ENCODE measurements around the gene UPF3A. TPM values are rescaled to one million over a fixed set of nuclear protein-coding genes. Genes with fewer than 3 reads are reported as not detected.

UPF3A gene
- total and polyA plus RNA-seq, 8 donors: 32.3 to 193 (median 154) TPM

GRCh38 chr13:114256547-114256946 lies 24.9 kb upstream of the UPF3A start:
- Histone ChIP-seq H3K4me1 (no peaks in the 10 kb centered on the region), H3K27me3 (no peaks in the 10 kb centered on the region), H3K27ac (no peak overlapping the region), H3K9me3 (no peaks in the 10 kb centered on the region), H3K4me3 (no peak overlapping the region), H3K36me3 (peaks cover 0 to 97% of the 10 kb centered on the region in 2 donors)
- DNase-seq (no peak), ATAC-seq (no peak)
- intact Hi-C loops (cut with DNase I): no loop called here
- TF ChIP-seq CTCF (IDR thresholded peaks at IDR 0.05): no peak

- Histone ChIP-seq H3K4me3 (no peak overlapping the region), H3K27me3 (no peaks in the 10 kb centered on the region), H3K27ac (no peak overlapping the region), H3K9me3 (no peaks in the 10 kb centered on the region), H3K36me3 (peaks cover 0 to 99% of the 10 kb centered on the region in 2 donors), H3K4me1 (no peaks in the 10 kb centered on the region)
- intact Hi-C loops (cut with DNase I): no loop called here
- no peak for DNase-seq
- no peak for TF ChIP-seq CTCF (IDR thresholded peaks at IDR 0.05)
- ATAC-seq: no peak
Observed at GRCh38 chr13:114257014-114257413, 24.4 kb upstream of the UPF3A start.

- H3K4me1 ChIP-seq: no peaks in the 10 kb centered on the region
- DNase-seq (no peak), ATAC-seq (no peak)
- TF ChIP-seq CTCF (IDR thresholded peaks at IDR 0.05): no peak
- H3K27ac ChIP-seq: no peak overlapping the region
- intact Hi-C loops (cut with DNase I): no loop called here
- H3K27me3 ChIP-seq: no peaks in the 10 kb centered on the region
- no peak overlapping the region for H3K4me3 ChIP-seq
- peaks cover 0 to 99% of the 10 kb centered on the region in 2 donors for H3K36me3 ChIP-seq
- no peaks in the 10 kb centered on the region for H3K9me3 ChIP-seq
Observed at GRCh38 chr13:114258589-114258988, 22.8 kb upstream of the UPF3A start.

GRCh38 chr13:114259374-114259773 lies 22.0 kb upstream of the UPF3A start:
- no peaks in the 10 kb centered on the region for H3K9me3 ChIP-seq
- no peaks in the 10 kb centered on the region for H3K27me3 ChIP-seq
- no peak for ATAC-seq
- intact Hi-C loops (cut with DNase I): no loop called here
- no peak for DNase-seq
- no peaks in the 10 kb centered on the region for H3K4me1 ChIP-seq
- TF ChIP-seq CTCF (IDR thresholded peaks at IDR 0.05): no peak
- peaks cover 0 to 100% of the 10 kb centered on the region in 2 donors for H3K36me3 ChIP-seq
- no peak overlapping the region for H3K27ac ChIP-seq
- H3K4me3 ChIP-seq: no peak overlapping the region

GRCh38 chr13:114259974-114260373 lies 21.4 kb upstream of the UPF3A start:
- Histone ChIP-seq H3K4me1 (no peaks in the 10 kb centered on the region), H3K36me3 (peaks cover 0 to 100% of the 10 kb centered on the region in 2 donors), H3K4me3 (no peak overlapping the region), H3K27me3 (no peaks in the 10 kb centered on the region), H3K9me3 (no peaks in the 10 kb centered on the region), H3K27ac (no peak overlapping the region)
- intact Hi-C loops (cut with DNase I): no loop called here
- no peak for TF ChIP-seq CTCF (IDR thresholded peaks at IDR 0.05)
- DNase-seq (no peak), ATAC-seq (no peak)
